ENCODE results near the gene KLHL3. TPM values are rescaled to one million over a fixed set of nuclear protein-coding genes. Genes with fewer than 3 reads are reported as not detected.

KLHL3 gene
- total RNA-seq, 1 donor from 2014 or later: 7.5 TPM

GRCh38 chr5:137727623-137728022, 8.3 kb downstream of the KLHL3 start:
- H3K4me1 ChIP-seq: no peaks in the 10 kb centered on the region
- no peak for DNase-seq (ENCODE audit: low spot score in 2 of 2)
- H3K4me3 ChIP-seq: no peak overlapping the region
- no peak overlapping the region for H3K27ac ChIP-seq
- intact Hi-C loops (cut with DNase I): no loop called here
- peaks cover 0 to 3% of the 10 kb centered on the region in 2 donors for H3K9me3 ChIP-seq
- no peaks in the 10 kb centered on the region for H3K27me3 ChIP-seq
- no peaks in the 10 kb centered on the region for H3K36me3 ChIP-seq
- TF ChIP-seq CTCF (IDR thresholded peaks at IDR 0.05): no peak

DNA sequence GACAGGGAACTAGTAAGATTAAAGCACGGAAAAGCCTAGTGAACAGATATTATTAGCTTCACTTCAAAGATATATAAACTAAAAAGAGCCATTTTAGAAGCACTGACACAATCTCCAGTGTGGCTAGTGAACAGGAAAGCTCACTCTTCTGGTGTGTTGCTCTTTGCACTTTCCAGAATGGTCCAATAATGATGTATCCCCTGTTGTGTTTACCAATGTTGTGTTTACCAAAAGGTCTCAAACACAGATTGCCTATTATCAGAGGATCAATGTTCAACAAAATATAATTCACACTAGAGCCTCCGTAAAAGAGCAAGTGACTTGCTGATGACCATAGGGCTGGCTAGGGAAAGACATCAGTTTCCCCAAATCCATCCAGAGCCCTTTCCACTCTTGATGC, 11.6 kb downstream of the KLHL3 start:
- DNase-seq (ENCODE audit: low spot score in 2 of 2): no peak
- intact Hi-C loops (cut with DNase I): no loop called here
- Histone ChIP-seq H3K36me3 (no peaks in the 10 kb centered on the region), H3K9me3 (peaks cover 0 to 3% of the 10 kb centered on the region in 2 donors), H3K4me3 (no peak overlapping the region), H3K27ac (no peak overlapping the region), H3K4me1 (no peaks in the 10 kb centered on the region), H3K27me3 (no peaks in the 10 kb centered on the region)
- no peak for TF ChIP-seq CTCF (IDR thresholded peaks at IDR 0.05)

- Histone ChIP-seq H3K9me3 (peaks cover 0 to 6% of the 10 kb centered on the region in 2 donors), H3K27me3 (no peaks in the 10 kb centered on the region), H3K4me1 (no peaks in the 10 kb centered on the region), H3K27ac (no peak overlapping the region), H3K4me3 (no peak overlapping the region), H3K36me3 (no peaks in the 10 kb centered on the region)
- no peak for DNase-seq (ENCODE audit: low spot score in 2 of 2)
- intact Hi-C loops (cut with DNase I): no loop called here
- TF ChIP-seq CTCF (IDR thresholded peaks at IDR 0.05): no peak
Measured at GRCh38 chr5:137718611-137719010, 17.3 kb downstream of the KLHL3 start.

DNA sequence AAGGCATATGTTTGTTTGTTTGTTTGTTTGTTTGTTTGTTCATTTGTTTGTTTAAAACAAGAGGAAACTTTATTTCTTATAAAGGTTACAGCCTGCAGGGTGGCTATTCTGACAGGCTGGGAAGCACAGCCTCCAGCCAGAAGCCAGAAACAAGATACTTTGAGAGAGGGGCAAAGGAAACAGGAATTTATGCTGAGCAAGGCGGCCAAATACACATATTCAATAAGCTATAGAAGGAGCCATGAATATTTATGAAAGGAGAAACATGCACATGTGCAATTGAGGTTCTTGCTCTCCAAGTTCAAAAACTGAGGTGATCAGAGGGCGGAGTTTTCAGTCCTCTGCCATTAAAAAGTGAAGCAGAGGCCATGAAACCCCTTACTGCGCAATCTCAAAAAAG, 19.6 kb downstream of the KLHL3 start:
- Histone ChIP-seq H3K4me1 (no peaks in the 10 kb centered on the region), H3K9me3 (peaks cover 0 to 9% of the 10 kb centered on the region in 2 donors), H3K4me3 (no peak overlapping the region), H3K27me3 (no peaks in the 10 kb centered on the region), H3K27ac (no peak overlapping the region), H3K36me3 (no peaks in the 10 kb centered on the region)
- intact Hi-C loops (cut with DNase I): no loop called here
- no peak for TF ChIP-seq CTCF (IDR thresholded peaks at IDR 0.05)
- no peak for DNase-seq (ENCODE audit: low spot score in 2 of 2)

DNA sequence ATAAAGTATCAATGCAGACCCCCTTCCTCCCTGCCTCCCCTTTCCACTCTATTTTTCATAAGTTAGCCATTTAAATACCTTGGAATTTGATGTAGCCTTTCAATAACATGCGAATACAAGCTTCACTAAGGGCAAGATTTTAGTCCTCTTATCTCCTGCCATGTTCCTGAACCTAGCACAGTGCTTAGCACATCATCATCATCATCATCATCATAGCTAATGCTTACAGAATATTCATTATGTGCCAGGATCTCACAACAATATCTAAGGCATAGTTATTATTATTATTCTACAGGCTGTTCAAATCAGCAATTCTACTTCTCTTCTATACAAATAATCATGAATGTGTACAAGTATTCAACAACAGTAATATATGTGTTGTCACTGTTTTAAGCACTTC, 20.4 kb downstream of the KLHL3 start:
- H3K4me1 ChIP-seq: no peaks in the 10 kb centered on the region
- no peaks in the 10 kb centered on the region for H3K36me3 ChIP-seq
- H3K27me3 ChIP-seq: no peaks in the 10 kb centered on the region
- TF ChIP-seq CTCF (IDR thresholded peaks at IDR 0.05): no peak
- no peak for DNase-seq (ENCODE audit: low spot score in 2 of 2)
- intact Hi-C loops (cut with DNase I): no loop called here
- no peak overlapping the region for H3K4me3 ChIP-seq
- peaks cover 0 to 9% of the 10 kb centered on the region in 2 donors for H3K9me3 ChIP-seq
- H3K27ac ChIP-seq: no peak overlapping the region

DNA sequence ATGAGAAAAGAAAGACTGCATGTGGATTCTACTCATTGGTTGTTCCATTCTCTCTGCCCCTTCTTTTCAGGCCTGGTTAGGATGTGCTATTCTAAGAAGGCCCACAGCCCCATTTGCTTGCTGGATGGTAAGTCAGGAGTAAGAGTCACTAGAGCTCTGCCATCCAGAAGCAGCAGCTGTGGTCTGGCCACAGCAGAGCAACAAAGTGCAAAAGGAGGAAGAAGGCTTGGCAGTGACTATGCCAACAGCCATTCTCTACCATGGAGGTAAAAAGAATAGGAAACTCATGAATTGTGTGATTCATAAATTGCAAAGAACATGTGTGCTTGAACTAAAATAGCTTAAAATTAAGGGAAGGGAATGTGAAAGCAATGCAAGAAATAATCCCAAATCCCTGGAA, 20.9 kb downstream of the KLHL3 start:
- no peak for TF ChIP-seq CTCF (IDR thresholded peaks at IDR 0.05)
- Histone ChIP-seq H3K9me3 (peaks cover 0 to 9% of the 10 kb centered on the region in 2 donors), H3K27ac (no peak overlapping the region), H3K36me3 (no peaks in the 10 kb centered on the region), H3K4me3 (no peak overlapping the region), H3K27me3 (no peaks in the 10 kb centered on the region), H3K4me1 (no peaks in the 10 kb centered on the region)
- intact Hi-C loops (cut with DNase I): no loop called here
- DNase-seq (ENCODE audit: low spot score in 2 of 2): no peak
